GM12865 (cell line): ENCODE results near the gene HAPLN3.

Experiments used
- DNase-seq: peaks from one replicate; pipeline ENCODE4 v3.0.0; 2010; ENCODE audit warnings: low read depth
- H3K4me3 ChIP-seq: 2 replicates; pipeline ENCODE4 v1.5.1; 2011; ENCODE audit warnings: mild to moderate bottlenecking, low read depth, low read length, control low read depth
- TF ChIP-seq, protein P1 (sequence below): IDR thresholded peaks from 2 replicates; pipeline ENCODE4 v1.5.1; 2011; ENCODE audit warnings: low read length, control low read depth, low read depth, inconsistent platforms; ENCODE audit not compliant: insufficient read depth; ENCODE audit errors: missing control alignments

HAPLN3 gene

DNA sequence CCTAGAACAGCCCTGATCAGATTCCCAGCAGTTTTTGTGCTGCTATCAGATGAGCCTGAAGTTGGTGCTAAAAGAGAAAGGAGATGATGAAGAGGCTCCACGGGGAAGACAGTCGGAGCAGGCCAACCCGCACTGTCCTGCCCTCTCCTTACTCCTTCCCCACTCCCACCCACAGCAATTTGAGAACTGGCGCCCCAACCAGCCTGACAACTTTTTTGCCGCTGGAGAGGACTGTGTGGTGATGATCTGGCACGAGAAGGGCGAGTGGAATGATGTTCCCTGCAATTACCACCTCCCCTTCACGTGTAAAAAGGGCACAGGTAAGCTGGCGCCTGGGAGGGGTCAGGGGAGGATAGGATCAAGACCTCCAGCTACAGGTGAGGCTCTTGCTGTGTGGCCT is 22.6 kb downstream of the HAPLN3 start:
- DNase-seq, result no peak
- TF ChIP-seq, protein P1, sequence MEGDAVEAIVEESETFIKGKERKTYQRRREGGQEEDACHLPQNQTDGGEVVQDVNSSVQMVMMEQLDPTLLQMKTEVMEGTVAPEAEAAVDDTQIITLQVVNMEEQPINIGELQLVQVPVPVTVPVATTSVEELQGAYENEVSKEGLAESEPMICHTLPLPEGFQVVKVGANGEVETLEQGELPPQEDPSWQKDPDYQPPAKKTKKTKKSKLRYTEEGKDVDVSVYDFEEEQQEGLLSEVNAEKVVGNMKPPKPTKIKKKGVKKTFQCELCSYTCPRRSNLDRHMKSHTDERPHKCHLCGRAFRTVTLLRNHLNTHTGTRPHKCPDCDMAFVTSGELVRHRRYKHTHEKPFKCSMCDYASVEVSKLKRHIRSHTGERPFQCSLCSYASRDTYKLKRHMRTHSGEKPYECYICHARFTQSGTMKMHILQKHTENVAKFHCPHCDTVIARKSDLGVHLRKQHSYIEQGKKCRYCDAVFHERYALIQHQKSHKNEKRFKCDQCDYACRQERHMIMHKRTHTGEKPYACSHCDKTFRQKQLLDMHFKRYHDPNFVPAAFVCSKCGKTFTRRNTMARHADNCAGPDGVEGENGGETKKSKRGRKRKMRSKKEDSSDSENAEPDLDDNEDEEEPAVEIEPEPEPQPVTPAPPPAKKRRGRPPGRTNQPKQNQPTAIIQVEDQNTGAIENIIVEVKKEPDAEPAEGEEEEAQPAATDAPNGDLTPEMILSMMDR, result no peak
- no peak overlapping the region for H3K4me3 ChIP-seq

DNA sequence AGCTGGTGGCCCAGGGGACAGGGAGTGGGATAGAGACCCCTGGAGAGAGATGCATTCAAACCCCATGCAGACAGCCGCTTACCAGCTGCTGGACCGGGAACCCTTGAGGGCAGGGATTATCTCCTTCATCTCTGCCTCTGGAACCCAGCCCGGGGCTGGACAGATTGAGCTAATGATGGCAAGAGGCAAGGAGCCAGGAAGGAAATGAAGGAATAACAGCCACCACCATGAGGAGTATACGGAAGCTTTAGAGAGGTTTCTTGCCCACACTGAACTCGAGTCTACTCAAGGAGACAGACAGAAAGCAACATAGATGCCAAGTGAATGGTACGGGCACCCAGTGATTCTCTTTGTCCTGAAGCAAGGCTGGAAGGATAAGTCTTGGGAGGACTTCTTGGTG is 23.2 kb downstream of the HAPLN3 start:
- no peak for DNase-seq
- TF ChIP-seq, protein P1, result no peak
- H3K4me3 ChIP-seq, result no peak overlapping the region

DNA sequence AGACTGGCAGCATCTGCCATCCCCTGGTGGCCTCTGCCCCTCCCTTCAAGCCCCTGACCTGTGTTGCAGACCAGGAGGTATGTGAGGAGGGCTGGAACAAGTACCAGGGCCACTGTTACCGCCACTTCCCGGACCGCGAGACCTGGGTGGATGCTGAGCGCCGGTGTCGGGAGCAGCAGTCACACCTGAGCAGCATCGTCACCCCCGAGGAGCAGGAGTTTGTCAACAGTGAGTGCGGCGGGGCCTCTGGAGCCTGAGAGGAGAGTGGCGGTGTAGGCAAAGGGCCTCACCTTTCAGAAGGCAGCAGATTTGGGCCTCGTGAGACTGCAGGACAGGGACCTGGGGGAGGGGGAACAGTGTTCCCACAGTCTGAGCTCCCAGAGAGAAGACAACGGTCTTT is 24.0 kb downstream of the HAPLN3 start:
- no peak for DNase-seq
- H3K4me3 ChIP-seq, result no peak overlapping the region
- TF ChIP-seq, protein P1, result no peak

DNA sequence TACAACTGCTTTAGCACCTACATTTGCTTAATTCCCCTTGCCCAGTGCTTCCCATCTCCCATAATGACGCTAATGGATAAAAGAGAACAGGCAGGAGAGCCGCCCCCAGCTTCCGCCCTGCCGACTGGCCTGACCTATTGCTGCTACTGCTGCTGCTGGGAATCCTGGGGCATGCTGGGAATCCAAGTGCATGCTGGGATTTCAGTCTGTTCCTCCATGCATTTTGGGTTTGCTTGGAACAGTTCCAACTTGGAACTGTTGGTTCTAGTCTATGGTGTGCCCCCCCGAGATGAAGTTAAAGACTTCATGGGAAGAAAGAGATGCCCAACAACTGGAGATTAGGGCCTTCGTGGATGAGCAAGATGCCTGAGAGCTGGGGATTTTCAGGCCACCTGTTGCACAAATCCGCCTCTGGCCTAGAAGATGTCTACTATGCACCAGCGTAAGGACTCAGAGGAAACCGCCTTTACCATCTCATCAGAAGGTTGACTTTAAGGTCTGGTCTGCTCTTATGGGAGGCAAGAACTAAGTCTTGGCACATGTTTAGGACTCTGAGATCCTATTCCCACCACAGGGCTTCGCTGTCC is 29.0 kb downstream of the HAPLN3 start:
- no peak for DNase-seq
- H3K4me3 ChIP-seq, result no peak overlapping the region
- TF ChIP-seq, protein P1, result no peak

DNA sequence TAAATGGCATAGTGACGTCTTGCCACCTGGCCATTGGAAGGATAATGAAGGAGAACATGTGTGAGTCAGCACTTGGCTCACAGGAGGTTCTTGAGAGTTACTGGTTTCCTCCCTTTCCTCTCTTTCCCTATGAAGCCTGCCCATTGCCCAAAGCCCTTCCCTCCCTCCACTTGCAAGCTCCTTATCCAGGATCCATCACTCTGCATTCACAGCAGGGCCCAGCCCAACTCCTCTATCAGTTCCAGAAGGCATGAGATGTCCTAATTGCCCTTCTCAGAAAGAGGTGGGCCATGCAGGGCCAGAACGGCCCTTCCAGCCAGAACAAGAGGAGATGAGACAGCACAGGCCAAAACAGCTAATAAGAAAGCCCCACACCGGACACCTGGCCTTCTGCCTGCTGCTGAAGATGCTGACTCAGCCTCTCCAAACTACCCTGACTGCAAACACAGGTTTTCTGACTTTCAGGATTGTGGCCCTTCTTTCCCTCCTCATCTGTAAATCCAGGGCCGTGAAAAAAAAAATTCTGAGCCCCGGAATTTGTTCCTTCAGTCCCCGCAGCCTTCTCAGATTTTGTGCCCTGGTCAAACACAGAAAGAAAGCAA is 29.7 kb downstream of the HAPLN3 start:
- TF ChIP-seq, protein P1, result no peak
- no peak for DNase-seq
- no peak overlapping the region for H3K4me3 ChIP-seq

DNA sequence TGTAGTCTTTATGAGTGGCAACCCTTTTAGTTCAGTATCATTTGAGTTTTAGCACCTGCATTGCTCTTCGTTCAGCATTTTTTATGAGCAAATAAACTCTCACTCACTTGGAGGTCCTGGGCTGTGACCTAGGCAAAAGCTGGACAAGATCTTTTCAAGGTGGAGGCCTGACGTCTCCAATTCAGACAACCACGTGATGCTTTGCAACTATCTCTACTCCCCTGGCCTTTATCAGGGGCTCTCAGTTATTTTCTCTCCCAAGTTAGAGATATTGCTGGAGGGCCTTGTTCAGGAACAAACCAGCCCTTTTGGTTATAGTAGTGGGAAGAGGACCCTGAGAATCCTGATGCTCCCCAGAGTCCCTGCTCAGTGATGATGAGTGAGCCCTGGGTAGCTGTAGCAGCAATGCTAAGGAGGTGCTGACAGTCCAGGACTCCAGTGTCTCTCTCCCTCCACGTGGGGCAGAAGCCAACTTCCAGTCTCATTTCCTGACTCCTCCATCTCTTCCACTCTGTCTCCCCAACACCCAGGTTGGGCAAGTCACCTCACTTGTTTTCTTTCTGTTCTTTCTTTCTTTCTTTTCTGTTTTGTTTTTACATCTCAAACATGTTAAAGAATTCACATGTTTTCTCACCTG is 30.4 kb downstream of the HAPLN3 start:
- no peak overlapping the region for H3K4me3 ChIP-seq
- no peak for DNase-seq
- TF ChIP-seq, protein P1, result no peak
